Liver (tissue), 9 donors: Measurements from ENCODE around the gene MAP3K9. TPM values are rescaled to one million over a fixed set of nuclear protein-coding genes. Genes with fewer than 3 reads are reported as not detected.

Experiments used
- DNase-seq: peaks from one replicate; pipeline ENCODE4 v3.0.0-alpha.2; 2017; ENCODE audit warnings: low spot score
- H3K27ac ChIP-seq, 2 donors: one replicate each; pipeline ENCODE4 v1.7.0; 2013; ENCODE audit warnings: inconsistent platforms in 2 of 2, low read length in 2 of 2, control low read depth in 1 of 2, low read depth in 1 of 2, mild to moderate bottlenecking in 1 of 2
- H3K27me3 ChIP-seq, 4 donors: one replicate each; pipeline versions ENCODE4 v1.6.1 to v1.7.0; 2013; ENCODE audit warnings: low read length in 3 of 4, inconsistent platforms in 1 of 4, mild to moderate bottlenecking in 1 of 4, moderate library complexity in 1 of 4; ENCODE audit not compliant: control insufficient read depth in 4 of 4, insufficient read depth in 4 of 4
- H3K36me3 ChIP-seq, 4 donors: one replicate each; pipeline versions ENCODE4 v1.6.1 to v1.7.0; 2013; ENCODE audit warnings: low read length in 3 of 4, mild to moderate bottlenecking in 3 of 4, low read depth in 1 of 4, moderate library complexity in 1 of 4; ENCODE audit not compliant: control insufficient read depth in 4 of 4, insufficient read depth in 3 of 4
- H3K4me1 ChIP-seq, 4 donors: one replicate each; pipeline versions ENCODE4 v1.6.1 to v1.7.0; 2013; ENCODE audit warnings: low read length in 3 of 4, mild to moderate bottlenecking in 3 of 4, moderate library complexity in 1 of 4; ENCODE audit not compliant: control insufficient read depth in 4 of 4, insufficient read depth in 4 of 4
- H3K4me3 ChIP-seq, 3 donors: one replicate each; pipeline versions ENCODE4 v1.6.1 to v1.7.0; 2013; ENCODE audit warnings: low read length in 3 of 3, control low read depth in 1 of 3, low read depth in 1 of 3, mild to moderate bottlenecking in 1 of 3
- H3K9ac ChIP-seq, 2 donors: one replicate each; pipeline ENCODE4 v1.7.0; 2013; ENCODE audit warnings: low read length in 2 of 2, mild to moderate bottlenecking in 2 of 2, moderate library complexity in 2 of 2, control low read depth in 1 of 2, low read depth in 1 of 2
- H3K9me3 ChIP-seq, 4 donors: one replicate each; pipeline versions ENCODE4 v1.6.1 to v1.7.0; 2013; ENCODE audit warnings: low read length in 3 of 4; ENCODE audit not compliant: control insufficient read depth in 4 of 4
- CTCF ChIP-seq: fragments of 150-350 bp; IDR thresholded peaks from 2 replicates; pipeline ENCODE4 v1.5.1; 2017; ENCODE audit warnings: improper control_type of control experiment, low read depth, low read length; ENCODE audit not compliant: missing input control
- EGR1 ChIP-seq, 2 donors: IDR thresholded peaks; 2 replicates each; pipeline ENCODE4 v1.6.1; 2016 to 2018; ENCODE audit warnings: antibody characterized with exemption in 2 of 2, low read depth in 2 of 2
- FOXA1 ChIP-seq: IDR thresholded peaks from 2 replicates; pipeline ENCODE4 v1.6.1; 2016; ENCODE audit warnings: antibody characterized with exemption
- FOXA2 ChIP-seq: IDR thresholded peaks from 2 replicates; pipeline ENCODE4 v1.6.1; 2016; ENCODE audit warnings: antibody characterized with exemption
- GABPA ChIP-seq, 2 donors: IDR thresholded peaks in 1 of 2; conservative IDR thresholded peaks in 1 of 2; 2 replicates each; pipeline ENCODE4 v1.6.1; 2016; ENCODE audit warnings: antibody characterized with exemption in 2 of 2, mild to moderate bottlenecking in 1 of 2, moderate library complexity in 1 of 2
- HNF4A ChIP-seq, 2 donors: conservative IDR thresholded peaks; 2 replicates each; pipeline ENCODE4 v1.6.1; 2016; ENCODE audit warnings: antibody characterized with exemption in 2 of 2, mild to moderate bottlenecking in 2 of 2
- HNF4G ChIP-seq: IDR thresholded peaks from 2 replicates; pipeline ENCODE4 v1.6.1; 2016; ENCODE audit warnings: antibody characterized with exemption
- JUND ChIP-seq, 2 donors: IDR thresholded peaks; 2 replicates each; pipeline ENCODE4 v1.6.1; 2016; ENCODE audit warnings: antibody characterized with exemption in 2 of 2
- NR2F2 ChIP-seq: IDR thresholded peaks from 2 replicates; pipeline ENCODE4 v1.6.1; 2016; ENCODE audit warnings: antibody characterized with exemption
- RAD21 ChIP-seq, 2 donors: IDR thresholded peaks; 2 replicates each; pipeline ENCODE4 v1.6.1; 2016; ENCODE audit warnings: antibody characterized with exemption in 2 of 2, mild to moderate bottlenecking in 2 of 2
- REST ChIP-seq: IDR thresholded peaks from 2 replicates; pipeline ENCODE4 v1.6.1; 2016; ENCODE audit warnings: antibody characterized with exemption, mild to moderate bottlenecking
- RXRA ChIP-seq, 2 donors: IDR thresholded peaks; 2 replicates each; pipeline ENCODE4 v1.6.1; 2017 to 2018; ENCODE audit warnings: antibody characterized with exemption in 2 of 2, mild to moderate bottlenecking in 1 of 2
- SP1 ChIP-seq: IDR thresholded peaks from 2 replicates; pipeline ENCODE4 v1.6.1; 2018; ENCODE audit warnings: antibody characterized with exemption, mild to moderate bottlenecking
- TAF1 ChIP-seq: conservative IDR thresholded peaks from 2 replicates; pipeline ENCODE4 v1.6.1; 2016; ENCODE audit warnings: antibody characterized with exemption, mild to moderate bottlenecking
- YY1 ChIP-seq: IDR thresholded peaks from 2 replicates; pipeline ENCODE4 v1.6.1; 2016; ENCODE audit warnings: antibody characterized with exemption, mild to moderate bottlenecking
- WGBS: extraction: QIAGEN DNeasy Blood & Tissue Kit; methylation state at CpG from one replicate; pipeline ENCODE4 v1.1.7; 2013; 5-methylcytosine and 5-hydroxymethylcytosine counted together
- polyA plus RNA-seq, 2 donors: library from polyadenylated mRNA; stranded (reverse) in 1 of 2; unstranded in 1 of 2; fragments of 200-250 nt in 1 of 2; fragments of >200 nt in 1 of 2; fragmentation: Nextera tagmentation in 1 of 2; extraction: Ambion mirVana in 1 of 2; gene quantifications; one replicate each; pipeline versions ENCODE4 v1.2.1 to v1.2.3, GENCODE V29; 2013 to 2015
- total RNA-seq, 2 donors: library from RNA; depleted of rRNA; stranded (reverse); fragments of >200 nt; gene quantifications; one replicate each; pipeline ENCODE4 v1.2.3, GENCODE V29; 2014
- TF ChIP-seq, protein P1 (sequence below): IDR thresholded peaks from 2 replicates; pipeline ENCODE4 v1.6.1; 2016; ENCODE audit warnings: antibody characterized with exemption
- TF ChIP-seq, protein P2 (sequence below): IDR thresholded peaks from 2 replicates; pipeline ENCODE4 v1.6.1; 2016; ENCODE audit warnings: antibody characterized with exemption
- TF ChIP-seq, protein P3 (sequence below): IDR thresholded peaks from 2 replicates; pipeline ENCODE4 v1.6.1; 2016; ENCODE audit warnings: antibody characterized with exemption
- donor health status: healthy.
- donor health status: healthy.
- donor health status: healthy.
- donor health status: healthy.
- donor health status: healthy.

The MAP3K9 gene
- total RNA-seq (1 to 10 TPM in 1 of 2 donors, under 1 TPM in 1; 0.65 to 5.2 TPM), polyA plus RNA-seq (under 1 TPM; 0.78 to 0.82 TPM)

GRCh38 chr14:70809225-70810219 is at the start of gene MAP3K9:
Gene MAP3K9, minus strand, starts transcription at chr14:70809513. Its CDS starts 342 bp downstream, at chr14:70809171.
- Histone ChIP-seq H3K4me3 (peak within 1 kb of the TSS; percentile 59 to 96 (median 79)), H3K9ac (peak within 1 kb of the TSS in 1 of 2 donors; percentile 13)
- WGBS = under 1% methylated on average over 89 of the region's 89 CpGs

More at GRCh38 chr14:70809225-70810219, at the start of gene MAP3K9:
- H3K36me3 ChIP-seq = no peaks in the 10 kb centered on the region
- TF ChIP-seq FOXA1 (no peak), CTCF (no peak), HNF4A (conservative IDR thresholded peaks at IDR 0.05) (peak in 1 of 2 donors; percentile 22), EGR1 (IDR thresholded peaks at IDR 0.05; ENCODE audit: low read depth in 2 of 2) (no peak), REST (peak; percentile 92), SP1 (peak; percentile 75), FOXA2 (no peak), JUND (IDR thresholded peaks at IDR 0.05) (no peak), GABPA (IDR thresholded peaks at IDR 0.05 in 1 of 2, conservative IDR thresholded peaks at IDR 0.05 in 1 of 2) (peak in 1 of 2 donors; percentile 66), NR2F2 (no peak), RXRA (IDR thresholded peaks at IDR 0.05) (peak; percentile 47 to 55), HNF4G (no peak), RAD21 (IDR thresholded peaks at IDR 0.05) (peak in 1 of 2 donors; percentile 55), TAF1 (no peak), YY1 (peak; percentile 51)
- TF ChIP-seq, protein P1, sequence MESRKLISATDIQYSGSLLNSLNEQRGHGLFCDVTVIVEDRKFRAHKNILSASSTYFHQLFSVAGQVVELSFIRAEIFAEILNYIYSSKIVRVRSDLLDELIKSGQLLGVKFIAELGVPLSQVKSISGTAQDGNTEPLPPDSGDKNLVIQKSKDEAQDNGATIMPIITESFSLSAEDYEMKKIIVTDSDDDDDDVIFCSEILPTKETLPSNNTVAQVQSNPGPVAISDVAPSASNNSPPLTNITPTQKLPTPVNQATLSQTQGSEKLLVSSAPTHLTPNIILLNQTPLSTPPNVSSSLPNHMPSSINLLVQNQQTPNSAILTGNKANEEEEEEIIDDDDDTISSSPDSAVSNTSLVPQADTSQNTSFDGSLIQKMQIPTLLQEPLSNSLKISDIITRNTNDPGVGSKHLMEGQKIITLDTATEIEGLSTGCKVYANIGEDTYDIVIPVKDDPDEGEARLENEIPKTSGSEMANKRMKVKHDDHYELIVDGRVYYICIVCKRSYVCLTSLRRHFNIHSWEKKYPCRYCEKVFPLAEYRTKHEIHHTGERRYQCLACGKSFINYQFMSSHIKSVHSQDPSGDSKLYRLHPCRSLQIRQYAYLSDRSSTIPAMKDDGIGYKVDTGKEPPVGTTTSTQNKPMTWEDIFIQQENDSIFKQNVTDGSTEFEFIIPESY = no peak
- TF ChIP-seq, protein P2, sequence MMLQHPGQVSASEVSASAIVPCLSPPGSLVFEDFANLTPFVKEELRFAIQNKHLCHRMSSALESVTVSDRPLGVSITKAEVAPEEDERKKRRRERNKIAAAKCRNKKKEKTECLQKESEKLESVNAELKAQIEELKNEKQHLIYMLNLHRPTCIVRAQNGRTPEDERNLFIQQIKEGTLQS = no peak
- TF ChIP-seq, protein P3, sequence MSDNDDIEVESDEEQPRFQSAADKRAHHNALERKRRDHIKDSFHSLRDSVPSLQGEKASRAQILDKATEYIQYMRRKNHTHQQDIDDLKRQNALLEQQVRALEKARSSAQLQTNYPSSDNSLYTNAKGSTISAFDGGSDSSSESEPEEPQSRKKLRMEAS = no peak
- peaks cover 0 to 13% (median 5%) of the 10 kb centered on the region in 4 donors for H3K4me1 ChIP-seq
- no peaks in the 10 kb centered on the region for H3K9me3 ChIP-seq
- peak within 1 kb of the TSS; percentile 31 to 49 for H3K27ac ChIP-seq
- peak; percentile 84 for DNase-seq
- no peaks in the 10 kb centered on the region for H3K27me3 ChIP-seq
